Muscle of back (tissue), 11 donors: ENCODE measurements around the gene EME1. TPM values are rescaled to one million over a fixed set of nuclear protein-coding genes. Genes with fewer than 3 reads are reported as not detected.

Experiments used
- DNase-seq, 3 donors: peaks; one replicate each; pipeline versions ENCODE4 v3.0.0 to v3.0.0-alpha.2; 2013
- polyA plus RNA-seq, 10 donors: library from polyadenylated mRNA; unstranded; fragments of 120-200 nt; gene quantifications; one replicate each; pipeline ENCODE4 v1.2.1, GENCODE V29; 2013; ENCODE audit not compliant: insufficient read length in 10 of 10

The EME1 gene
- polyA plus RNA-seq, 10 donors: 3.9 to 6.7 (median 5.3) TPM

GRCh38 chr17:50363217-50364060 lies 9.6 kb upstream of the EME1 start:
- peak in 2 of 3 donors; percentile 46 to 62 for DNase-seq

- DNase-seq: no peak
These were observed 9.0 kb upstream of the EME1 start for GRCh38 chr17:50364061-50364458.

- no peak for DNase-seq
These were observed 8.3 kb upstream of the EME1 start for GRCh38 chr17:50364715-50365114.

- no peak for DNase-seq
These were observed 7.9 kb upstream of the EME1 start for GRCh38 chr17:50365165-50365564.

- DNase-seq: no peak
These were observed 7.2 kb upstream of the EME1 start for GRCh38 chr17:50365649-50366393.

- DNase-seq: no peak
These were observed 5.6 kb upstream of the EME1 start for GRCh38 chr17:50367401-50367800.

GRCh38 chr17:50370052-50370451 lies 3.0 kb upstream of the EME1 start:
- DNase-seq: no peak

GRCh38 chr17:50371526-50371925 lies 1.5 kb upstream of the EME1 start:
- DNase-seq: no peak

GRCh38 chr17:50372222-50372757 lies 739 bp upstream of the EME1 start:
- DNase-seq: no peak

- DNase-seq: no peak
These were observed 676 bp downstream of the EME1 start for GRCh38 chr17:50373705-50374104.

GRCh38 chr17:50375858-50376538 lies 3.0 kb downstream of the EME1 start:
- no peak for DNase-seq

GRCh38 chr17:50379351-50380132 lies 6.5 kb downstream of the EME1 start:
- DNase-seq: no peak

- no peak for DNase-seq
These were observed 7.6 kb downstream of the EME1 start for GRCh38 chr17:50380369-50381259.

- no peak for DNase-seq
These were observed 8.3 kb downstream of the EME1 start for GRCh38 chr17:50381260-50381815.

GRCh38 chr17:50381920-50382319 lies 8.9 kb downstream of the EME1 start:
- no peak for DNase-seq

- DNase-seq: no peak
These were observed 9.9 kb downstream of the EME1 start for GRCh38 chr17:50382931-50383330.

- DNase-seq: no peak
These were observed 13.5 kb downstream of the EME1 start for GRCh38 chr17:50386510-50386909.

- no peak for DNase-seq
These were observed 15.7 kb downstream of the EME1 start for GRCh38 chr17:50388728-50389127.

GRCh38 chr17:50389534-50389933 lies 16.5 kb downstream of the EME1 start:
- no peak for DNase-seq

- DNase-seq: no peak
These were observed 19.6 kb downstream of the EME1 start for GRCh38 chr17:50392621-50393020.
